ENCODE results near the gene TMEM164. TPM values are rescaled to one million over a fixed set of nuclear protein-coding genes. Genes with fewer than 3 reads are reported as not detected.

The TMEM164 gene
- total RNA-seq, 2 donors from 2014 or later, result 12.2 to 24.1 TPM

DNA sequence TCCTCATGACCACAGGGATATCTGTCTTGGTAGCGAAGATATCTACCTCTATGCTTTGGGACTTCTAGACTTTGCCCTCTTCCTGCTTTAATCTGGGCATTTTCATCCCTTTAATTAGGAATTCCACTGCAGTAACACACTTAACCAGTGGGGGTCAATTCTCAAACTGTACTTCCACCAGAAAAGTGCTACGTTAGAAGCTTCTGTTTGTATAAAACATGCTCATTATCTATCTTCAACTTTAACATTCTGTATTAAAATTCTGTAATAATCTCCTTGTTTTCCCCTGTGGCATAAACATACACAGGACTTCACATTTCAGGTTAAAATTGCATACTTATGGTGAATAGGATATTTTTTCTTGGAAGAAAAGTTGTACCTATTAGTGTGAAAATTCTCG, 209.4 kb downstream of the TMEM164 start:
- H3K4me1 Mint-ChIP-seq, result peaks cover 5% of the 10 kb centered on the region
- H3K9me3 Mint-ChIP-seq, result no peaks in the 10 kb centered on the region
- H3K27me3 Mint-ChIP-seq, result no peaks in the 10 kb centered on the region
- ATAC-seq (replicated peaks), result no peak
- H3K27ac Mint-ChIP-seq, result no peak overlapping the region
- peaks cover 11% of the 10 kb centered on the region for H3K36me3 Mint-ChIP-seq (ENCODE audit: low read depth)
- no peak overlapping the region for H3K4me3 Mint-ChIP-seq

DNA sequence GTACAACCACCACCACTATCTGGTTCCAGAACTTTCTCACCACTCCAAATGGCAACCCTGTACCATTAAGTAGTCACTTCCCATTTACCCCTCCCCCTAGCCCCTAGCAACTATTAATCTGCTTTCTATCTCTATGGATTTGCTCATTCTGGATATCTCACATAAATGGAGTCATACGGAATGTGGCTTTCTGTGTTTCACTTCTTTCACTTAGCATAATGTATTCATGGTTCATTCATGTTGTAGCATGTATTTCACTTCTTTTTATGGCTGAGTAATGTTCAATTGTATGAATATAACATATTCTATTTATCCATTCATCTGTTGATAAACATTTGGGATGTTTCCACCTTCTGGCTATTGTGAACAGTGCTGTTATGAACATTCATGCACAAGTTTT, 210.3 kb downstream of the TMEM164 start:
- no peak for ATAC-seq (replicated peaks)
- H3K27me3 Mint-ChIP-seq, result no peaks in the 10 kb centered on the region
- H3K36me3 Mint-ChIP-seq (ENCODE audit: low read depth), result peaks cover 11% of the 10 kb centered on the region
- no peak overlapping the region for H3K27ac Mint-ChIP-seq
- no peaks in the 10 kb centered on the region for H3K9me3 Mint-ChIP-seq
- H3K4me3 Mint-ChIP-seq, result no peak overlapping the region
- H3K4me1 Mint-ChIP-seq, result peaks cover 5% of the 10 kb centered on the region

DNA sequence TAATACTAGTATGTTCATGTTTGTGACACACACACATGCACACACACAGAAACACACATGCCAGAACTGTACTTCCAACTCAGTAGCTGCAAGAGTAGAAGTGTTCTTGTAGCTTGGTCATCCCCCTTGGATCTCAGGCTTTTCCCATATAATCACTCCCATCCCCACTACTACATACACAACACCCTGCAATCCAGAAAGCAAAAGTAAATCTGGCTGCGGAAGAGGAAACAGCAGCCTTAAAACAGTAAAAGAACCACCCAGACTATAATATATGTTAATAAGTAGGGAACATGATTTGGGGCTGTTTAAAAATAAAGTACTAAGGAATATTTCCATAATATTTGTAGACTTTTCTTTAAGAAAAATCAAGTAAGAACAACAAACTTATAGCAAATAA, 211.8 kb downstream of the TMEM164 start:
- Mint-ChIP-seq H3K4me3 (no peak overlapping the region), H3K36me3 (ENCODE audit: low read depth) (peaks cover 11% of the 10 kb centered on the region), H3K27ac (no peak overlapping the region), H3K9me3 (no peaks in the 10 kb centered on the region), H3K27me3 (no peaks in the 10 kb centered on the region), H3K4me1 (peaks cover 5% of the 10 kb centered on the region)
- ATAC-seq (replicated peaks), result no peak

DNA sequence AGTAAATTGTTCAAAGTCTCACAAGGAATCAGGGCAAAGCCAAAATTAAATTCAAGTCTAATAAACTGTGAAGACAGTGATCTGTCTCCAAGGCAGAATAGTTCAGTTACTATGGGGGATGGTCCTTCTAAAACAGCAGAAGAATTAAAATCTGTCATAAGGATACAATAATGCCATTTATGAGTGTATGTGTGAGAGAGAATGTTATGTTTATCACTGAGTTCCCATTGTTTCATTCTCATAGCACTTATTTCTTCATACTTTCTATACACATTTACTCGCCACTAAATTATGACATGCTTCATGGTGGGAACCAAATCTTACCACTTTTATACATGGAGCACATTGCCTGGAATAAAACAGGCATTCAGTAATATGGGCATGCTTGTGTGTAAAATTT, 212.5 kb downstream of the TMEM164 start:
- H3K27me3 Mint-ChIP-seq, result no peaks in the 10 kb centered on the region
- no peak overlapping the region for H3K4me3 Mint-ChIP-seq
- peaks cover 4% of the 10 kb centered on the region for H3K4me1 Mint-ChIP-seq
- peaks cover 11% of the 10 kb centered on the region for H3K36me3 Mint-ChIP-seq (ENCODE audit: low read depth)
- H3K27ac Mint-ChIP-seq, result no peak overlapping the region
- no peak for ATAC-seq (replicated peaks)
- H3K9me3 Mint-ChIP-seq, result no peaks in the 10 kb centered on the region

DNA sequence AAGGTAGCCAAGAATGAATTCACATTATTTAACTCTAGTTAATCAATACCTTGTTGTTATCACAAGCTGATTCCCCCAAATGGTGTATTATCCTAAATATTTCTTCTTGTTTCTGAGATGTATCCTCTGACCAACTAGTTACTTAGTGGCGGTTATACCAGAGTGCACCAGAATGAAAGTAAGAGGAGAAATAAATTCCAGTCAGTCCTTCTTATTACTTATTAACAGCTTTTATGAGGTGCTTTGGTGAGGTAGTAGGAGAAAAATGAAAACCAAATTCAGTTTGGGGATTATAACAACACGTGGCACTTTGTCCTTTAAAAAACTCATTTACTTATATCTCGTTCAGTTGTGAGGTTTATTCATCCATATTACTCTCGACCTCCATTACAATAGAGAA, 213.1 kb downstream of the TMEM164 start:
- Mint-ChIP-seq H3K4me1 (no peaks in the 10 kb centered on the region), H3K36me3 (ENCODE audit: low read depth) (peaks cover 11% of the 10 kb centered on the region), H3K9me3 (no peaks in the 10 kb centered on the region), H3K27me3 (no peaks in the 10 kb centered on the region), H3K27ac (no peak overlapping the region), H3K4me3 (no peak overlapping the region)
- ATAC-seq (replicated peaks), result no peak

DNA sequence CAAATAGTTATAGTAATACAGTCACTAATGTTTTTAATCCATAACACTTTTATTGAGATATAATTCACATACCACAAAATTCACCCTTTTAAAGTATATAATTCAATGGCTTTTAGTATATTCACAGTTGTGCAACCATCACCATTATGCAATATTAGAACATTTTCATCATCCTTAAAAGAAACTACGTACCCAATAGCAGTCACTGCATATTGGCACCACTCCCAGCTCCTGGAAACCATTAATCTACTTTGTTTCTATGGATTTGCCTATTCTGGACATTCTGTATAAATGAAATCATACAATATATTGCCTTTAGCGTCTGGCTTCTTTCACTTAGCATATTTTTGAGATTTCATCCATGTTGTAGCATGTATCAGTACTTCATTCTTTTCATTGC, 215.7 kb downstream of the TMEM164 start:
- H3K4me3 Mint-ChIP-seq, result no peak overlapping the region
- no peak for ATAC-seq (replicated peaks)

DNA sequence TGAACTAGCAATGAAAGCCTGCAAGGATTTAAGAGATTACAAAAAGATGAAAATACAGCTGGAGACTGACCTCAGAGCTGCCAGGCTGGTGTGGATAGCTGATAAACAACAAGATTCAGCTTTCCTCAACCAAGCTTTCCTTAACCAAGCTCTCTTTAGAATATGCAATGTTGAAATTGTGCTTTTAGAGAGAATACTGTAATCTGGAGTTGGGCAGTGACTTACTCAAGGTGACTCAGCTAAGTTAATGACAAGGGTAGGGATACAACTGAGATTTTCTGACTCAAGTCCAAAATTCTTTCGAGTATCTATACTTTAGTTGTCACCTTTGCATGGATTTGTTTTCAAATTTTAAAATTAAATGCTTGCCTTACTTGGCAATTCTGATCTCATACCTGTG, 217.0 kb downstream of the TMEM164 start:
- H3K36me3 Mint-ChIP-seq (ENCODE audit: low read depth), result peaks cover 6% of the 10 kb centered on the region
- peak; percentile 90 for ATAC-seq (replicated peaks)
- no peaks in the 10 kb centered on the region for H3K9me3 Mint-ChIP-seq
- H3K27me3 Mint-ChIP-seq, result no peaks in the 10 kb centered on the region
- no peak overlapping the region for H3K4me3 Mint-ChIP-seq
- no peak overlapping the region for H3K27ac Mint-ChIP-seq
- H3K4me1 Mint-ChIP-seq, result no peaks in the 10 kb centered on the region

More for the DNA sequence above, 215.7 kb downstream of the TMEM164 start:
- Mint-ChIP-seq H3K36me3 (ENCODE audit: low read depth) (peaks cover 11% of the 10 kb centered on the region), H3K9me3 (no peaks in the 10 kb centered on the region), H3K27me3 (no peaks in the 10 kb centered on the region), H3K27ac (no peak overlapping the region), H3K4me1 (no peaks in the 10 kb centered on the region)

DNA sequence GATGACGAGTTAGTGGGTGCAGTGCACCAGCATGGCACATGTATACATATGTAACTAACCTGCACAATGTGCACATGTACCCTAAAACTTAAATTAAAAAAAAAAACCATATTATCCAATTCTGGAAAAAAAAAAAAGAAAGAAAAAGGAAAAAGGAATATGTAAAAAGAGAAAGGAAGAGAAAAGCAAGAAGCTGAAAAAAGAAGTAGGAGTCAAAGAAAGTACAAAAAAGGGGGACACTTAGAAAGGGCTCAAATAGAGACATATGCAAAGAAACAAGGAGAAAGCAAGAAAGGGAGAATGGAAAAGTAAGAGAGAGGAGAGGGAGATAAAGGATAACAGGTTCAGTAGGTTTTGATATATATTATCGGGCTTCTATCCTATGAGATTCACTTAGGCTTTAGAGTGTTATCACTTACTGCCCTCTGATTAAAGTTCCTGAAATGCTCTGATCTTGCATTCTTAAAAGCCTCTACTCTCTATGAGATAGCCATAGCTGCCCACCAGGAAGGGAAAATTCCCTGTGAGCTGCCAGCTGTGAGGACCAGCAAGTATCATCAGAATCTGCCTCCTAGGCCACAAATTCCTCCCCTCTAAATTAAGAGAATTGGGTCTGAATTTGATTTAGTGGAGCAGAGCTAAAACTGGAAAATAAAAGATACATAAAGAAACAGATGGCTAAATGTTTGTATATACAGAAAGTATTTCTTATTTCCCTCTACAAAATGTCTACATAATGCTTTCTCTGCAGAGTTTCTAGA, 219.8 kb downstream of the TMEM164 start:
- no peak for ATAC-seq (replicated peaks)
- H3K4me1 Mint-ChIP-seq, result peaks cover 6% of the 10 kb centered on the region
- H3K27ac Mint-ChIP-seq, result no peak overlapping the region
- no peaks in the 10 kb centered on the region for H3K36me3 Mint-ChIP-seq (ENCODE audit: low read depth)
- no peak overlapping the region for H3K4me3 Mint-ChIP-seq
- no peaks in the 10 kb centered on the region for H3K9me3 Mint-ChIP-seq
- H3K27me3 Mint-ChIP-seq, result no peaks in the 10 kb centered on the region

DNA sequence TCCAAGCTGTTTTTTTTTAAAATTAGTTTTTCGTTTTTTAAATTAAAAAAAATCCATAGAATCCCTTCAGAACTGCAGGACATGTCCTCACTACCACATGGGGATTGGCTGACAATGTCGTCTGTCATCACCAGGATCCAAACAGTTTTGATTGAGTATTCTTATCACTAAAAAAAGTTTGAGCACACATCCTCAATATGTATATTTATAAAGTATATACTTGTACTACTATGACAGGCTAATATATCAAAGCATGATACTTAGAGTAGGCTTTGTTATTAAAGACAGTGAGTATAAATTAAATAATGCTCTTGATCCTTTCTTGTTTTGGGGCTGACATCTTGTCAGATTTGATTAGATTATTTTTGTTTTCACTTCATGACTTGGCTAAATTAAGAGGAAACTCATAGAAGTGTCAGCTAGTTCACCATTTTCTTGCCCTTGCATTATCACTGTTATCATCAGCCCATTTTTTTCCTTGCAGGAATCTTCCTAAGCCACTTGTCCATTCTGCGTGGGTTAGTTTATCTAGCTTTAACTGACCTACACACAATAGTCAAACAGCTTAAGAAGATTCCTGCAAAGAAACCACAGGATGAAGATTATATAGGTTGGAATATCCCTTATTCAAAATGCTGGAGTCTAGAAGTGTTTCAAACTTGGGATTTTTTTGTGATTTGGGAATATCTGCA, 222.2 kb downstream of the TMEM164 start:
- H3K27ac Mint-ChIP-seq, result no peak overlapping the region
- no peak for ATAC-seq (replicated peaks)
- H3K9me3 Mint-ChIP-seq, result no peaks in the 10 kb centered on the region
- no peak overlapping the region for H3K4me3 Mint-ChIP-seq
- H3K27me3 Mint-ChIP-seq, result no peaks in the 10 kb centered on the region
- H3K4me1 Mint-ChIP-seq, result peaks cover 6% of the 10 kb centered on the region
- H3K36me3 Mint-ChIP-seq (ENCODE audit: low read depth), result no peaks in the 10 kb centered on the region

DNA sequence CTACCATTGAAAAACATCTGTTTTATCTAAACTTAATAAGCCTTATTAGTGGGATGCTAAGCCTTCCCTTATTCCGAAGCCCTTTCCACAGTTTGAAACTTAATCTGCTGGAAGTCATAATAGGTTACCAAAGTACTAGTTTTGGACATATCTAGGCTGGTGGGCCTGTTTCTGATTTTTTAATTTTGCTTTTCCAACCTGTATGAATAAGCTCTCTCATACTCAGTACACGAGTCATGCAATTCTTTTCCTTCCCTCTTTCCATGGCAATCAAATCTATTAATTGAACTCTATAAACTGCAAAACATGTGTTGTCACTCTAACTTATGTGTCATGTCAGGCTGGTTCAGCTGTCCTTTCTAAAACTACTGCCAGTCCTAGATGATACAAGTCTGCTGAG, 224.0 kb downstream of the TMEM164 start:
- Mint-ChIP-seq H3K27me3 (no peaks in the 10 kb centered on the region), H3K27ac (no peak overlapping the region), H3K4me1 (peaks cover 14% of the 10 kb centered on the region), H3K9me3 (no peaks in the 10 kb centered on the region), H3K4me3 (no peak overlapping the region), H3K36me3 (ENCODE audit: low read depth) (peaks cover 6% of the 10 kb centered on the region)
- ATAC-seq (replicated peaks), result no peak

Measured in activated T-helper 17 cell treated with anti-CD3 and anti-CD28 coated beads, Interleukin-2, amount 50 U/mL, for 72 hours (primary cell).